Stimulated activated CD4-positive, alpha-beta T cell treated with anti-CD3 and anti-CD28 coated beads, Interleukin-12 subunit alpha, Interleukin-12 subunit beta, amount 100 ng/mL, for 4 hours (primary cell): ENCODE data around the gene CPT1A.

Experiments
- DNase-seq: peaks from one replicate; pipeline ENCODE4 v3.0.0-alpha.2; 2020

Gene CPT1A

GRCh38 chr11:68750195-68751003 lies 91.3 kb downstream of the CPT1A start:
- peak; percentile 12 for DNase-seq

DNA sequence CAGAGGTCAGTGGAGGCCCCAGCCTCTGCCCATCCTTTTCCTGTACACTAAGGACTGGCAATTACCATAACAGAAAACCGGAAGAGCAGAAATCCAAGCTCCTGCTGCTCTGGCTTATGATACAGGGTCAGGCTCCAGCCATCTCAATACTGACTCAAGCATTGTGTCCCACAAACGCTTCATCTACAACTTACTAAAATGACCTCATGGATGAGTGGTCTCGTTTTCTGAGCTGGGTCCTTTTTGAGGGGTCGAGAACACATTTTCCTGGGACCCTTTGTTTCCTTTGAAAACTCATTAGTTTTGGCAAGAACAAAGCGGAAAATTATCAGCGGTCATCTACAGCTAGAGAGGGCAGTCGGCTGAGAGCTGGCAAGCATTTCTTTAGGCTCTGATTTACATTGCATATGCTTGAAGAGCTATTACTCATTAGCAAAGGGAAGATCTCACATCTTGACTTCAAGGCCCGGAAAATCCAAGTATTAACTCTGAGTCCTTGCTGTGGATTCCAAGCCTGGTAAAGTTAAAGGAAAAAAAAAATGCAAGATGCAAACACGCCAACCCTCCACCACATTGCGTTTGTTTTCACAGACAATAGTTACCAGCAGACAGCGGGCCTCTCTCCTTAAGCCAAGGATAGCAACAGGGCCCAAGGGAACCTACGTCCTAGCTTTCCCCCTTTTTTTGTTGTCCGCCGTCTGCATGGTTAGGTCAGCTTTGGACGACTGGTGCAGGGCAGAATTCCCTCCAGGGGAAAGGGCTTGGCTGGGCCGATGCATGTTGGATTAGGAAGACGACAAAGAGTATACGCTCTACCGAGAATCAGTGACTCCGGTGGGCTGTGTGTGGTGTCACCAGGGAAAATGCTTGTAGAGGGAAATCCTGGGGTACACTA lies 92.2 kb downstream of the CPT1A start:
- no peak for DNase-seq

DNA sequence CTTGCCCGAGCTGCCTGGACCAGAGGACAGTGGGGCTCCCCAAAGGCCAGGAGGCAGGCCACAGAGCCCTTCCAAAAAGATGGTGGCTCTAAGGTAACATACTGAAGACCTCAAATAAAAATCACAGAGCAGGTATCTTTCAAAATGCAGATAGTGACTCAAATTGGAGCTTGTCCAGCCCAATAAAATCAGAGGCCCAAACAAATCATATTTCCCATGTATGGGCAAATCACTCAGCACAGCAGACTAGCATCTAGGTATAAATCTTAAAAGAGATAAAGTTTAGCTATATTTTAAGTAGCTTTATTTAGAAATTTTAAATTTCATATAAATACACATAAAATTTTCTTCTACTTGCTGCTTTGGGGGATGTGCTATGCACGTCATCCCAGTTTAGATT lies 93.7 kb downstream of the CPT1A start:
- DNase-seq = no peak

- DNase-seq = no peak
Observed at GRCh38 chr11:68743539-68743938, 98.2 kb downstream of the CPT1A start.

DNA sequence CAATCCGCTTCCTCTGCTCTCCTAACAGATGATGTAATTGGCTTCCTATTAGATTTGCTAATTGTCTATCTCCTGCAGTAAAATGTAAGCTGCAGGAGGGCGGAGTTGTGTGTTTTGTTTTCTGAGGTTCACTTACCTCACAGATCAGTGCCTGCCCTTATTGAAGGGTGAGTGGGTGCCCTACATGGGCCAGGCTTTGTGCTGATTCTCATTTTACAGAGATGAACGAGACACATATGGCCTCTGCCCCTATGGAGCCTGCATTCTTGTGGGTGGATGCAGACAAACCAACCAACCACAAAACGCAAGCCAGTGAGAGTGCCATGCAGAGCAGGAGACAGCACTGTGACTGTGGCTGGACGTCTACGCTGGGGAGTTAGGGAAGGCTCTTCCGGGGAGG lies 100.3 kb downstream of the CPT1A start:
- DNase-seq = no peak

DNA sequence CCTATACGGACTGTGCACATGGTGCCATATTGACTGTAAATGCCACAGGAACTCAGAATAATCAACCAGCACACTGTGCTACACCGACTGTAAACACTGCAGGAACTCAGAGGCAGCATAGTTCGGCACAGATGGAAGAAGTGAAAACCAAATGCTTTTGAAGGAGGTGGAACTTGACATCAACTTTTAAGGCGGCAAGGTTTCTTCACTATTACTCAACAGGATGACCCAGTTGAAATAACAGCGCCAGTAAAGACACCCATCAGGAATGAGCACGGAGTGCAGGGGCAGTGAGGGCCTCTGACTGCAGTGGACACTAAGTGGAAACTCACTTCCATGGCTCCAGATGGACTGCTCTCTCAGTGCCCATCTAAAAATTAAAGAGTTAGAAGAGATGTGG lies 106.1 kb downstream of the CPT1A start:
- no peak for DNase-seq

GRCh38 chr11:68735125-68735524 lies 106.6 kb downstream of the CPT1A start:
- no peak for DNase-seq

- no peak for DNase-seq
Observed at GRCh38 chr11:68734111-68734510, 107.6 kb downstream of the CPT1A start.

DNA sequence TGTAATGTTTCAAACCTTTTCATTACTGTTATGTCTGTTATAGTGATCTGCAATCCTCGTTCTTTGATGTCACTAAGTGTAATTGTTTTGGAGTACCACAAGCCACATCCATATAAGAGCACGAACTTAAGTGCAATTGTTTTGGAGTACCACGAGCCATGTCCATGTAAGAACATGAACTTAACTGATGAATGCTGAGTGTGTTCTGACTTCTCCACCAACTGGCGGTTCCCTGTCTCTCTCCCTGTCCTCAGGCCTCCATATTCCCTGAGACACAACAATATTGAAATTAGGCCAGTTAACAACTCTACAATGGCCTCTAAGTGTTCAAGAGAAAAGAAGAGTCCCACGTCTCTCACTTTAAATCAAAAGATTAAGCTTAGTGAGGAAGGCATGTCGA lies 113.9 kb downstream of the CPT1A start:
- no peak for DNase-seq

DNA sequence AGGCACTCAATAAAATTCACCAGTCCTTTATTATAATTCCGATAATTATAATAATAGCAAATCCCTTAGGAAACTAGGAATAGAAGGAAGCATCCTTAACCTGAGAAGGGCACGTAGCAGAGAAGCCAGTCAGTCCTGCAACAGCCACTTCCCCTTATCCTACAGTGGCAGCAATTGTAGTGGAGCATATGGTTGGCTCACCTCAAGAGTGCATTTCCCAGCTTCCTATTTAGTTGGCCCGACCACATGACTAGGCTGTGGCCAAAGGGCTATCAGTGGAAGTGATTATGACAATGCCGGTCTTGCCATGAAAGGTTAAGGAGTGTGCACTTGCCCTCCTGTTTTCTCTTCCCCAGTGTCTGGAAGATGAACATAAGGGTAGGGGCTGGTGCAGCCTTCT lies 117.4 kb downstream of the CPT1A start:
- no peak for DNase-seq

GRCh38 chr11:68722143-68722542 lies 119.6 kb downstream of the CPT1A start:
- DNase-seq = no peak

DNA sequence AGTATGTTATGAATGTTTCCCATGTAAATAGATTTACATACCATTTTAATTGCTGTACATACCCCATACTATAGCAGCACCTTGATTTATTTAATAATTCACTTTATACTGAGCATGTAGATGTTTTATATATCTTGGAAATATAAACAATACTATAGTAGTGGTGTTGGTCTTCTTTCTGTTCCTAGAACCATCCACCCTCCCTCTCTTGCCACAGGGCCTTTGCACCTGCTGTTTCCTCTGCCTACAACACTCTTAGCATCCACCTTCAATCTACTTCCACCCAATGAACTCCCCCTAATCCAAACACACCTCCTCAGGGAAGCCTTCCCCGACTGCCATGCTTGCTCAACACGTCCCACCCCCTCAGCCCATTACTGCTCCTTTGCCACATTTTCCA lies 120.6 kb downstream of the CPT1A start:
- no peak for DNase-seq

GRCh38 chr11:68715456-68716122 lies 126.1 kb downstream of the CPT1A start:
- DNase-seq = no peak

- DNase-seq = no peak
Observed at GRCh38 chr11:68714060-68714856, 127.5 kb downstream of the CPT1A start.

DNA sequence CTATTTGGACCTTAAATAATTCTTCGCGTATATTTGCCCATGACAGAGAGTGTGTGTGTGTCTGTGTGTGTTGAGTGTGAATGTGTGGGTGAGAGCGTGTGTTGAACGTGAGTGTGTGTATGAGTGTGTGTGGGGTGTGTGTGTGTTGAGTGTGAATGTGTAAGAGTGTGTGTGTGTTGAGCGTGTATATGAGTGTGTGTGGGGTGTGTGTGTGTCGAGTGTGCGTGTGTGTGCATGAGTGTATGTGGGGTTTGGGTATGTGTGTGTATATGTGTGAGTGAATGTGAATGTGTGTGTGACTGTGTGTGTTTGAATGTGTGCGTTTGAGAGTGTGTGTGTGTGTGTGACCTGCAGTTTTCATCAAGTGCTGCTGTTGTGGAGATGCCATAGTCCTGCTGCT lies 130.6 kb downstream of the CPT1A start:
- no peak for DNase-seq

- no peak for DNase-seq
Observed at GRCh38 chr11:68710409-68710808, 131.3 kb downstream of the CPT1A start.

GRCh38 chr11:68709062-68709461 lies 132.7 kb downstream of the CPT1A start:
- DNase-seq = no peak

DNA sequence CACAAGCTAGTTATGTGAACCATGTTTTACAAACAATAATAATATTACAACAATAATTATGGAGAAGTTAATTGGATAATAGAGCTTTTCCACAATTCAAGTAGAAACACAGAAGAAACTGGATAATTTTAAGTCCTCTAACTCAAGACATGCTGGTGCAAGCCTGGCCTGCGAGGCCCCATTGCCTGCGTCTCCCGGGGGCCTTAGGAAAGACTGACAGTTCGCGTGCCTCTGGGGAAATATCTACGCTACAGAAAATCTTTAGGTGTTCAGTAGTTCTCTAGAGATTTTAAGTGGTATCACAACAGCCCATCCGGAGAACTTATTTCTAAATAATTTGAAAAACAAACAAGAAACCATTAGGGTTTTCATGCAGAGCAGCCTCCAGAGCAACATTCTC lies 134.2 kb downstream of the CPT1A start:
- DNase-seq = no peak

GRCh38 chr11:68704887-68705286 lies 136.8 kb downstream of the CPT1A start:
- DNase-seq = no peak
